NOMO-1 treated with DMSO at 0.1 percent for 48 hours (cell line): ENCODE data around the gene MVK.
"Not testable (repeated sequence)": the region's sequence is repeated elsewhere in the genome, so short reads cannot be mapped to it uniquely, and the experiment has no call there.

Experiments
- DNase-seq: peaks from one replicate; lab custom pipeline; 2025; ENCODE audit not compliant: unreplicated experiment; lab: John Stamatoyannopoulos, UW

MVK gene

DNA sequence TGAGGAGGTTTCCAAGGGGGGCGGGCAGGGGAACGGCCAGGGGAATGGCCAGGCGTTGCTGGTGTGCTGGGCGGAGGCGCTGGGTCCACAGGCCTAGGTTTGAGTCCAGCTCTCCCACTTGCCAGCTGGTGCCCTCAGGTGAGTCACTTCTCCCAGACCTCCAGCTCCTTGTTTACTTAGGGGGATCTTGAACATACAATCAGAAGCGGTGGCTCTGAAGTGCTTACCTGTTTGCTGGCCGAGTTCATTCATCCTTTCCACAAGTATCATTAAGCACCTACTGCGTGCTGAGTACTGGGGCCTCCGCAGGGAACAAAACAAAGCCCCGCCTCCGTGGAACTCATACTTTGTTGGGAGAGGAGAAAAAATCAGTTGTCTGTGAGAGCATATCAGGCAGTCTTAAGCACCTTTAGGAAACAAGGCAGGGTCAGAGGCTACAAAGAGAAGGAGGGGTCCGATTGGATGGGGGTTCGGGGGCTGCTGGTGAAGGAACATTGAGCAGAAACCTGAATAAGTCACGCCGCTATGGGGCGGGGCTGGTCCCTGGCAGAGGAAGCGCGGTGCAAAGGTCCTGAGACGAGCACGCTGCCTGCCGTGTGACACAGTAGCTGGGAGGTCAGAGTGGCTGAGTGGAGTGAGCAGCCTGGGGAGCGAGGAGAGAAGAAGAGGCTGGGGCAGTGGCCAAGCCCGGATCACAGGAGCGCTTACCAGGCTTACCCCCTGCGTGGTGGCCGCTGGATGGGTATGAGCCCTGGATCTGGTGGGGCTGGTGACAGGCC, 15.1 kb downstream of the MVK start:
- DNase-seq, result no peak

DNA sequence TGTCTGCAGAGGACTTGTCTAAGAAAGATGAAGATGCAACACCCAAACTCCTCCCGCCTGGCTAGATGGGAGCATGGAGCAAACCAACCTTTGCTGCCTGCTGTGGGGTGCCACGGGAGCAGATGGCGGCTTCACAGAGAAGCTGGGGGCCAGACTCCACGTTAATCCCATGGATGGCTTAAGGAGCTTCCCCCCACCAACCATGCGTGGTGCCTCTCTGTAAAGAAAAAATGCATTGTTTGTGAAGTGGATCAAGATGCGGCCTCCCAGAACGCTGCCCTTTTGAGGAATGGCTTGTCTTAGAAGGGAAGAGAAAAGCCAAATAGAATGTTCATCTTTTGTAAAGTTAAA, 15.6 kb downstream of the MVK start:
- DNase-seq, result no peak

DNA sequence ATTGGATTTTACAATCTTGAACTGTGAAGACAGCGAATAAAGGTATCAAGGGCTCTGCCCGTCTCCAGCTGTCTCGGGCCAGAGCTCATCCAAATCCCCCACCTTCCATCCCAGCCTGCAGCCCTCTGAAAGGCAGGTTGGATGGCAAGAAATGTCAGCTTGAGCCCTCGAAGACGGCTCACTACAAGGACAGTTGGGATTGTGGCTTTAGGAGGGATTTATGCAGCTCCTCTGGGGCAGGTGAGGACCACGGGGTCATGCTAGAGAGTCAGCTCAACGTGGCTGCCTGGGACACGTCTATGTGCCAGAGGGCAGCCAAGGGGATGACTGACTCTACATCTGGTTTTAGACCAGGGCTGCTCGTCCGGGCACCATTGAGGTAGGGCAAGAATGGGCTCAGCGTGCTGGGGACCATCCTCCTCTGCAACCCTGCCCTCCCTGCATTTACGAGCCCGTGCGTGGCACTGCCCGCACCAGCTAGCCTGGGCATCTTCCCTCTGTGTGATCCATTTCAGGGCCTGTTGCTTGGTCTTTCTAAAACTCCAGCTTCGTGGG, 16.2 kb downstream of the MVK start:
- no peak for DNase-seq

DNA sequence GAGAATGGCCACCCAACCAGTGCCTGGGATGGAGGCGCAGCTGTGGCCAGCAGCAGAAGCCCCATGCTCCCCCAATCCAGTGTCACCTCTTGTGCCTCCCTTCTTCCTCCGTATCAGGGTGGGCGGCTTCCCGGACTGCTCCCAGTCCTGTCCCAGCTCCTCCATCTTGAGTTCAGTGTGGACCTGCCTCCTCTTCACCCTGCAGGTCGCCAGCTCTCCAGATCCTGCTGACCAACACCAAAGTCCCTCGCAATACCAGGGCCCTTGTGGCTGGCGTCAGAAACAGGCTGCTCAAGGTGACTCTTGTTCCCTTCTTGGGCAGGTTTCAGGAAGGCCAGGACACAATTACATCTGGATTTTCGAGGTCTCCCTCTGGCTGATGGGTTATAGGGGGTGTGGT, 17.0 kb downstream of the MVK start:
- DNase-seq, result no peak

DNA sequence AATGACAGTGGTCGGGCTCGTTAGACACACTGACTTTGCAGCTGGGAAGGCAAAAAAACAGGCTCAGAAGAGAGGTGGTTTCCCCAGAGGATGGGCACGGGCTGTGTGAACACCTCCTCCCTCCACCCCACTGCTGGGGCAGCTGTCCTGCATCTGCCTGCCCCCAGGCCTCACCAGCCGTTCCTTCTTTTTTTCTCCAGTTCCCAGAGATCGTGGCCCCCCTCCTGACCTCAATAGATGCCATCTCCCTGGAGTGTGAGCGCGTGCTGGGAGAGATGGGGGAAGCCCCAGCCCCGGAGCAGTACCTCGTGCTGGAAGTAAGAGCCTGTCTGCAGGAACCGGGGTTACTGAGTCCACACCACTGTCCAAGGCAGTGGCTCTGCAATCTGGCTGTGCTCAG, 17.4 kb downstream of the MVK start:
- no peak for DNase-seq

DNA sequence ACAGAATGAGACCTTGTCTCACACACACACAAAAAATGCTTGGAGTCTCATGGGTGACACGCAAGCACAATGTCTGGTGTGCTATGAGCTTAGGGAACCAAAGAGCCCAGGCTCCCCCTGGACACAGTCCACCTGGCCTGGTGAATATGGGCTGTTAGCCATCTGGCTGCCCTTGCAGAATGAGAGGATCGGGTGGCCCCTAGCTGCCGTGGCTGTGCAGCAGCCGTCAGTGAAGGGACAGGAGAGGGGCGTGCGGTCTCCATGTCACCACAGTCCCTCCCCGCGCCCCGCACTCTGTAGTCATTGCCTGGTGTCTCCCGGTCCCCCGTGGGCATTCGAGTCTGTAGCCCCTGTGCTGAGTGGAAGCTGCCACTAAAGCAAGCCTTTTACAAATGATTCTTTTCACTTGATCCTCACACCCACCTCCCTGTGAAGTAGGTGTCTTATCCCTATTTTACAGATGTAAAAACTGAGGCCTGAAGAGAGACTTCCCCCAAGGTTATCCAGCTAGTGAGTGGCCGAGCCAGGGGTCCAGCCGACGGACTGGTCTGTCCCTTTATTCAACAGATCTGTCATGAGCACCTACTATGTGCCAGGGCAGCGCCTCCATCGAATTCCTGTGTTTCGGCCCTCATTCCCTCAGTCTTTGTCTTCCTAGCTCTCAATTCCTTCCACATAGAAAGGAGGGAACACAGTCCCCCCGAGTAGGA, 18.8 kb downstream of the MVK start:
- no peak for DNase-seq

DNA sequence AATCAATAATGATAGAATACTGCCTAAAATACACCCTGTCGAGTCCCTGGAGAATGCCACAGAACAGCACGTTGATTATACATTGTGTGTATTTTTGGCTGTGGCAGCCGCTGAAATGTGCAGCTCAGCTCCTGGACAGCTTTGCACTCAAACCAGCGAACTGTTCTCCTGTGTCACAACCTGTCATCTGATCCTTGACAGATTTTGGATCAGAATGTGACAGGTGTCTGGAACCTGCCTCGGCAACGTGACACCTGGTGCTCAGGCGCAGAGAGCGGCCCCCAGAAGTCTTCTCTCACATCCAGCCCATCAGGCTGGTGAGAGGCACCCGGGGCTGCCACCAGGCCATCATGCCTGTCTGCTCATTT, 19.3 kb downstream of the MVK start:
- DNase-seq, result no peak

DNA sequence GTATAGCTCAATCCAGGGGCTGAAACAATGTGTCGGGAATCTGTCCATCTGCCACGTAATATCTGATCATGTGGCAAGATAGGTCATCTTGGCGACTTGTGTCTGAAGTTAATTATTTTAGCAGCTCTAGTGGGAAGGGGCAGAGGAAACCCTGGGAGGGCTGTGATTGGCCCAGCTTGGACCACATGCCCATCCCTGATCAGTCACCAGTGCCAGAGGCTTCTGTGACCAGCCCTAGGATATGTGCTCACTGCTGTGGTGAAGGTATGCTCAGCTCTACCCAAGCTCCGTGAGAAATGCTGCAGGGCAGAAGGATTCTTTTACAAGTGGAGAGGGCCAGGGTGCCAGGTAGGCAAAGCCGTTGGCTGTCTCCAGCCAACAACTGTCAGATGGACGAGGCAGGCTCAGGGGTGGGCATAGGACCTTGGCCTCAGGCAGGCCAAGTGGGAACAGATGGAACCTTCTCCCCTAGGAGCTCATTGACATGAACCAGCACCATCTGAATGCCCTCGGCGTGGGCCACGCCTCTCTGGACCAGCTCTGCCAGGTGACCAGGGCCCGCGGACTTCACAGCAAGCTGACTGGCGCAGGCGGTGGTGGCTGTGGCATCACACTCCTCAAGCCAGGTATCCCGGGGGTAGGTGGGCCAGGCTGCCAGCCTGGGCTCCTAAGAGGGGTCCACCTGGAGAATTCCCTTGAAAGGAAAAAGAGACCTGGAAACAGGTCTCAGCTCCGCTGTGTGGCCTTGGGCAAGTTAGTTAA, 21.1 kb downstream of the MVK start:
- no peak for DNase-seq

DNA sequence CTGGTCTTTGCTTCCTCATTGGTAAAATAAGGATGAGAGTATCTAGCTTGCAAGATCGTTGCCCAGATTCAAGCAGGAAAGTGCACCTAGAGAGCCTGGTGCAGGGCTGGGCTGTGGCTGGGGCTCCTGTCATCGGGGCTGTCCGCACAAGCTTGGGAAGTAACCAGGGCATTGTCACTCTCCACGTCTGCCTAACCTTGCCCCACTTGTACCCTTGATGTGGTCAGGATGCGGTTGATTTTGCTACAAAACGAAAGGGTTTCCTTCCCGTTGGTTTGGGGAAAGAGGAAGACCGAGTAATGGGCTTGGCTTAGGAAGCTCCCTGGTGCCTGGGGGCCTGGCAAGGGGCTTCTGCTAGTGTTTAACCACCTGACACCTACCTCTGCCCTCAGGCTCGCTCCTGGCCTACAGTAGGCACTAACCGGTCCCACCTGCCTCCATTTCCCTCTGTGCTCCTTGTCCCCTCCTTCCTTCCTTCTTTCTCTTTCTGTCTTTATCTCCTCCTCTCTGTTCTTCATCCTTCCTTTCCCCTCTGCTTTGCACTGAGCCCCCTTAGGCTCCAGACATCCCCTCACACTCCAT, 21.8 kb downstream of the MVK start:
- DNase-seq, result peak; percentile 75

DNA sequence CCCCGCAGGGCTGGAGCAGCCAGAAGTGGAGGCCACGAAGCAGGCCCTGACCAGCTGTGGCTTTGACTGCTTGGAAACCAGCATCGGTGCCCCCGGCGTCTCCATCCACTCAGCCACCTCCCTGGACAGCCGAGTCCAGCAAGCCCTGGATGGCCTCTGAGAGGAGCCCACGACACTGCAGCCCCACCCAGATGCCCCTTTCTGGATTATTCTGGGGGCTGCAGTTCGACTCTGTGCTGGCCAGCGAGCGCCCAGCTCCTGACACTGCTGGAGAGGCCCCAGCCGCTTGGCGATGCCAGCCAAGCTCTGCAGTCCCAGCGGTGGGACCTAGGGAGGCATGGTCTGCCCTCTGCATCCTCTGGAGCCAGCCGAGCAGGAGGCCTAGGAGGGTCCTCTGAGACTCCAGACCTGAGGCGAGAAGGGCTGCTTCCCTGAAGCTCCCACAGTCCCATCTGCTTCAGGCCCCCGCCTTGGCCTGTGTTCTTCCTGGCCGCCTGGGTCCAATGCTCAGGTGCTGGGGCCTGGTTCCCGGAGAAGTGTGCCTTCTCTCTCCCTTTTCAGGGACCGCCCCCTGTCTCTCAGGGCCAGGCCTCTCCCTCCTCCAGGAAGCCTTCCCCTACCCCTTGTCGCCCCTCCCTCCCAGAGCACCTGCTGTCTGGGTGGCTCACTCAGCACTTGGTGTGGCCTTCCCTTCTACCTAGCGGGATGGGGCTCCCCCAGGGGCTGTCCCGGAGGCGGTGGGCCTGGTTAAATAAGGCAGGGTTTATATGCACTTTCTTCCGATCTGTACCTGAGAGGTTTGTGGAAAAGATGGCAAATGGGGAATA, 23.0 kb downstream of the MVK start:
- no peak for DNase-seq

DNA sequence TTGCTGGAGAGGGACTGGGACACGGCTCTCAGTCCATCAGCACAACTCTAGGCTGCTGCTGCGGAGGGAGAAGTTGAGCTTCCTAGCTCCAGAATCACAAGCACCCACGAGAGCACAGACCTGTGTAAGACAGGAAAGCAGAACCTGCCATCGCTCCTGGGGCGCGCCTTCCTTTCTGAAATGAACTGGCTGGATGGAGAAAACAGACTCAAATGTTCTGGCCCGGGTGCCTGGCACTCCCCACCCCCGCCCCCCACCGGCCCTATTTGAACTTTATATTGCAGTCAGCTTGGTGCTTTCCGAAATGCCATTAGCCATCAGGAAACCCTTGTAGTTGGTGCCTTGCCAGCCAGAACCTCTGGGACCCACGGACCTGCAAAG, 23.8 kb downstream of the MVK start:
- no peak for DNase-seq

DNA sequence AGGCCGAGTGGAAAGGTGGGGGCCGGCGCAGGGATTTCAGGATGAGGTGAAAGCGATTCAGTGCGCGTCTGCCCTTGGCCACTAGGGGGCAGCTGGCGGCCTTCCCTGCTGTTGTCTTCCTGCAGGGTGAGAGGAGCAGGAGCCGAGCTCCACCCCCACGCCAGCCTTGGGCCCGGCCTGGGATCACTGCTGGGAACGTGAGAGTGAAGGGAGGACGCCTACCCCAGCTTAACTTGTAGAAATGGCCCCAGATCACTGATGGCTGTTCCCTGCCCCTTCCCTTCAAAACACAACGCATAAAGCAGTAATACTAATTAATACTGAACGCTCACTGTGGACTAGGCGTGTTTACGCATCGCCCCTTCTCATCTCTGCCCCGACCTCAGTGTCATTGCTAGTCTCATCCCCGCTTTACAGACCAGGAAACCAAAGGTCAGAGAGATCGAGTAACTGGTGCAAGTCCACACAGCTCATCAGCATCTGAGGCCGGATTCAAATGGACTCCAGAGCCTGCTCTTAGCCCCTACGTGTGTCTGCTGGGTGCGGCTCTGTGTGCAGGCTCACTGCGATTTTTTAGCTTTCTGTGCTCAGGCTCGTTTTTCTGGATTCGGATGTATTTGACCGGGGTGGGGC, 24.3 kb downstream of the MVK start:
- peak; percentile 34 for DNase-seq

DNA sequence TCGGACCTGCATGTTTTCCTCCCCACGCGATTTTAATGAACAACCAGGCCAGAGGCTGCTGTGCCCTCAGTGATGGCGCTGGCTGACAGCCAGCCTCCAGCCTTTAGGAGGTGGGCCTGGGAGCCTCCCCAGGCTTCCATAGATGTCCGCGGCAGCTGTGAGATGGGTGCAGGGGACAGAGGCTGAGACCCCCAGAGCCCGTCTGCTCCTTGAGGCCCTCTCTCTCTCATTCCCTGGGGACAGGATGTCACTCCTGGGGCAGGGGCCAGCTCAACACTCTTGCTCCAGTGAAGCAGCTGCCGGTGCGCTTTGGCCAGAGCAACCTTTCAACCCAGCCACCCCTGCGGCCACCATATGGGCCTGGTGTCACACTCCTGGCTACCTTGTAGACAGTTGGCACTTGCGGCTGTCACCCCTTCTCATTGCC, 24.8 kb downstream of the MVK start:
- DNase-seq, result no peak

DNA sequence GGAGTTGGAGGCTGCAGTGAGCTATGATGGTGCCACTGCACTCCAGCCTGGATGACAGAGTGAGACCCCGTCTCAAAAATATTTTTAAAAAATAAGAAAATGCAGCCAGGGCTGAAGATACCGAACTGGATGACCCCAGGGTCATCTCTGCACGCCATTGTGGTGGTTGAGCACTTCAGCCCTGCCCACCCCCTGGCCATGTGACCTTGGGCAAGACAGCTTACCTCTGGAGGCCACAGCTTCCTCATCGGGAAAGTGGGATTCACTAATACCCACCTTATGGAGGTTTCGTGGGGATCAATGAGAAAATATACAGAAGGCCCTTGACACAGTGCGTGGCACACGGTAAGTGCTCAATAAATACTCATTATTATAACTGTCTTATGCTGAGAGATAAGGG, 25.5 kb downstream of the MVK start:
- DNase-seq, result no peak

DNA sequence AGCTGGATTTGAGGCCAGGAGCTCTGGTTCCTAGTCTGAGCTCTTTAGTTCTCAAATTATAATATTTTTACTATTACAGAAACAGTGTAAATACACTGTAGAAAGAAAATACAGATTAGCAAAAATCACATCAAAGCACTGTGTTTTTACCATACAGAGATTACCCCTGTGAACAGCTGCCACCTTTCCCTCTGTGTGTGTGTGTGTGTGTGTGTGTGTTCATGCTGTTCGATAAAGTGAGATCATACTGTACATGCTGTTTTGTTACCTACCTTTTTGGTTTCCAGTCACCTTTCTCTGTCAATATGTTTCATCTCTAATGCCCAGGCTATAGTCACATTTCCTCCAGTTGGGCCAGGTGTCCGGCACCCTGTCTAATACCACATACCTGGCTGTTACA, 26.9 kb downstream of the MVK start:
- no peak for DNase-seq

DNA sequence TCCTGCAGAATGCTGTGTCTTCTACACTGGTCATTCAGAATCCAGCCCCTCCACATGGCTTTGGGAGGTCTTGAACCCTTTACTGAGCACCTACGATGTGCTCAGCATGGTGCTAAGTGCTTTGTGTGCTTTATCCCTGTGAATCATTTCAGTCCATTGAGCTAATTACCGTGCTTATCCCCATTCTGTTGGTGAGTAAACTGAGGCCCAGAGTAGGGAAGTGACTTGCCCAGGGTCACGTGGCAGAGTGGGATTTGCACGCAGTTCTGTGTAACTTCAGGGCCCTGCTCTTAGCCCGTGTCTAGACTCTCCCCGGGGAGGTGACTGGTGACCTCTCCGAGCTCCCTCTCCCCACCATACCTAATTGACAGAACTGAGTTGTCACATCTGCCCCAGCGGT, 27.4 kb downstream of the MVK start:
- DNase-seq, result no peak

DNA sequence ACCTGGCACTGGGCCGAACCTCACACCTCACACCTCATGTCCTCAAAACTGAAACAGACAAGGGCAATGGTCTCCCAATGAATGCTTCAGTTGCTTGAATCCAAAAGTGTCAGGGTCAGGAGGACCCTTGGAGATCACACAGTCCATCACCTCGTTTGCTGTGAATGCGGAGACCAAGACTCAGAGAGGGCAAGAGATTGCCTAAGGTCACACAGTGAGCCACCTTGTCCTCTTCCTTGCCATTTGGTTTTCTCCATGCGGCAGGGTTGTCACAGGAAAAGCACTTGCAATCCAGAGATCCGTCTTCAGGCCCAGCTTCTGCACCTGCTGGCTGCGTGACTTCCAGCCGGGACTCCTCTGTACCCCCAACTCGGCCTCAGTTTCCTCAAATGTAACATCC, 28.0 kb downstream of the MVK start:
- DNase-seq, result no peak

DNA sequence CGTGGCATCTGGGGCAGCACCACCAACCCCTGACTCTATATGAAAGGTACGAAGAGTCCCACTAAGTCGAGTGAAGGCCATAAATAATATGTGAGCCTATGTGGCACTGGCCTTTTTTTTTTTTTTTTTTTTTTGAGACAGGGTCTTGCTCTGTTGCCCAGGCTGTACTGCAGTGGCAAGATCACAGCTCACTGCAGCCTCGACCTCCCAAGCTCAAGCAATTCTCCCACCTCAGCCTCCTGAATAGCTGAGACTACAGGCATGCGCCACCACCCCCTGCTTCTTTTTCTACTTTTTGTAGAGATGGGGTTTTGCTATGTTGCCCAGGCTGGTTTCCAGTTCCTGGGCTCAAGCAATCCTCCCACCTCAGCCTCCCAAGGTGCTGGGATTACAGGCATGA, 28.5 kb downstream of the MVK start:
- DNase-seq, result not testable (repeated sequence)

DNA sequence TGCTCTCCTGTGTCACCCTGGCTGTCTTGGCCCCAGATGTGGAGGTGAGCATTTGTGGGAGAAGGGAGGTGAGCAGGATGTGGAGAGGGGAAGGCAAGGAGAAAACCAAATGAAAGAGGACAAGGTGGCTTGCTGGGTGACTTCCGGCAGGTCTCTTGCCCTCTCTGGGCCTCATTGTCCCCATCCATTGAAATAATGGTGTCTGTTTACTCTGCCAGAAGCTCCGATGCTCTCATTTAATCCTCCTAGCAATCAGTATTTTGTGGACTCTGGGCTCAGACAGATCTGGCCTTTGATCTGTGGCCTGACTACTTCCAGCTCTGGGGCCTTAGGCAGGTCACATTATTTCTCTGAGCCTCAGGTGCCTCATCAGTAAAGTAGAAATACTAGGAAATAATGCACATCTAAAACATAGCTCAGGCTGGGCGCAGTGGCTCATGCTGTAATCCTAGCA, 30.6 kb downstream of the MVK start:
- DNase-seq, result no peak

DNA sequence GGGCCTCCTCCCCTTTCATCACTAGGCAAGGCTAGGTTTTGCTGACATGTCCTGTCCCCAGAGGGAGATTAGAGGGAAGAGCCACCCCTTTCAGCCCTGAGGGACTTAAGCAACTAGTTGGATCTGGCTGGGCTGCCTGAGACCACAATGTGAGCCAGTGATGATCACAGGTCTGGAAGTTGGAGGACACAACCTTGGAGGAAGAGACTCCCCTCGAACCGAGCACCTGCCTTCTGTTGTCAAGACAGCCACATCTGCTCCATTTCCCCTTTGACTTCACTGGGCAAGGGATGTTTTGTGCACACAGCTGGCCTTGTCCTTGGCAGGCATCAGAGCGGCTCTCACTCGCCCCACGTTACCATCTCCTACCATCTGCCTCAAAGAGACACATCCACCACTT, 31.4 kb downstream of the MVK start:
- DNase-seq, result no peak
